Keratinocyte (primary cell): ENCODE measurements around the gene GCNT4. TPM values are rescaled to one million over a fixed set of nuclear protein-coding genes. Genes with fewer than 3 reads are reported as not detected.

Experiments used
- DNase-seq: peaks from one replicate; pipeline ENCODE4 v3.0.0-alpha.2; 2011; ENCODE audit warnings: low read depth, missing footprints, low spot score
- FAIRE-seq: peaks from 2 replicates; lab custom pipeline; 2011; peaks lifted over from hg19 to GRCh38; lab: Jason Lieb, UNC
- H2AFZ ChIP-seq: 2 replicates; pipeline ENCODE4 v1.6.0; 2012; ENCODE audit warnings: low read length, control low read depth, inconsistent platforms; ENCODE audit not compliant: control insufficient read depth
- H3K27ac ChIP-seq: 2 replicates; pipeline ENCODE4 v1.5.1; 2011; ENCODE audit warnings: low read length; ENCODE audit not compliant: control insufficient read depth, insufficient read depth
- H3K27me3 ChIP-seq: 3 replicates; pipeline ENCODE4 v1.6.0; 2011; ENCODE audit warnings: low read length; ENCODE audit not compliant: control insufficient read depth, insufficient read depth; ENCODE audit errors: extremely low read depth
- H3K36me3 ChIP-seq, 2 experiments: 2 replicates in 1 of 2; 3 replicates in 1 of 2; pipeline ENCODE4 v1.5.1; 2011; ENCODE audit warnings: low read length in 2 of 2, mild to moderate bottlenecking in 1 of 2; ENCODE audit not compliant: control insufficient read depth in 2 of 2, insufficient read depth in 2 of 2; ENCODE audit errors: extremely low read depth in 1 of 2
- H3K4me1 ChIP-seq: 3 replicates; pipeline ENCODE4 v1.5.1; 2011; ENCODE audit warnings: low read length; ENCODE audit not compliant: control insufficient read depth, insufficient read depth; ENCODE audit errors: extremely low read depth
- H3K4me2 ChIP-seq: 3 replicates; pipeline ENCODE4 v1.6.0; 2011; ENCODE audit warnings: low read depth, low read length; ENCODE audit not compliant: control insufficient read depth, insufficient read depth; ENCODE audit errors: extremely low read depth
- H3K4me3 ChIP-seq, 3 experiments: fragments of 200-600 bp in 1 of 3; sonication (generic) in 1 of 3; 2 replicates in 2 of 3; 3 replicates in 1 of 3; pipeline ENCODE4 v1.5.1; 2011 to 2016; ENCODE audit warnings: low read length in 3 of 3, mild to moderate bottlenecking in 3 of 3, control low read depth in 2 of 3, inconsistent platforms in 1 of 3, low read depth in 1 of 3, mixed read lengths in 1 of 3, mixed run types in 1 of 3, moderate library complexity in 1 of 3; ENCODE audit not compliant: control insufficient read depth in 2 of 3, insufficient read depth in 2 of 3; ENCODE audit errors: extremely low read depth in 1 of 3
- H3K79me2 ChIP-seq: 2 replicates; pipeline ENCODE4 v1.6.0; 2012; ENCODE audit warnings: low read length; ENCODE audit not compliant: control insufficient read depth, insufficient read depth
- H3K9ac ChIP-seq: 3 replicates; pipeline ENCODE4 v1.6.0; 2011; ENCODE audit warnings: low read length; ENCODE audit not compliant: control insufficient read depth, insufficient read depth; ENCODE audit errors: extremely low read depth
- H3K9me1 ChIP-seq: 3 replicates; pipeline ENCODE4 v1.6.0; 2011; ENCODE audit warnings: low read length; ENCODE audit not compliant: control insufficient read depth, insufficient read depth; ENCODE audit errors: extremely low read depth
- H3K9me3 ChIP-seq: 2 replicates; pipeline ENCODE4 v1.5.1; 2012; ENCODE audit warnings: low read depth, low read length; ENCODE audit not compliant: control insufficient read depth
- H4K20me1 ChIP-seq: 3 replicates; pipeline ENCODE4 v1.6.0; 2011; ENCODE audit warnings: low read length; ENCODE audit not compliant: control insufficient read depth, insufficient read depth; ENCODE audit errors: extremely low read depth
- CTCF ChIP-seq, 3 experiments: IDR thresholded peaks in 1 of 3; conservative IDR thresholded peaks in 1 of 3; optimal IDR thresholded peaks in 1 of 3; 2 replicates in 2 of 3; 3 replicates in 1 of 3; pipeline versions ENCODE3 to v1.5.1; 2011; ENCODE audit warnings: low read length in 3 of 3, mild to moderate bottlenecking in 3 of 3, moderate library complexity in 2 of 3, control low read depth in 1 of 3, inconsistent platforms in 1 of 3; ENCODE audit not compliant: insufficient read depth in 2 of 3; ENCODE audit errors: extremely low read depth in 1 of 3
- EZH2 ChIP-seq: IDR thresholded peaks from one replicate; pipeline ENCODE4 v1.6.1; 2012; ENCODE audit warnings: inconsistent platforms, mild to moderate bottlenecking, low read length, moderate library complexity
- dilution Hi-C: fragments of 300-500 bp; cut with MboI; formaldehyde crosslinking; loops from one replicate; pipeline ENCODE4 v1.7.0; 2020; ENCODE audit warnings: low sequenced_read_pairs; ENCODE audit not compliant: extremely low pct_ligation_motif_present
- polyA plus RNA-seq, 5 experiments: library from polyadenylated mRNA; depleted of rRNA in 3 of 5; stranded (reverse) in 3 of 5; stranded (forward) in 1 of 5; unstranded in 1 of 5; fragments of >200 nt; gene quantifications; 1 replicate in 1 of 5; 2 replicates in 3 of 5; 3 replicates in 1 of 5; pipeline versions ENCODE4 v1.2.1 to v1.2.3, GENCODE V29; 2011 to 2012; ENCODE audit warnings: missing spikeins in 2 of 5, low read depth in 1 of 5, low replicate concordance in 1 of 5

GCNT4 gene
- polyA plus RNA-seq, 1 donor (not counting 4 experiments of a cell fraction or from before 2014, with no cell fraction given), result 3.2 TPM

- no peak overlapping the region for H3K4me3 ChIP-seq
- H3K9me3 ChIP-seq, result no peaks in the 10 kb centered on the region
- dilution Hi-C loops, result no loop called here
- no peaks in the 10 kb centered on the region for H4K20me1 ChIP-seq
- TF ChIP-seq EZH2 (no peak), CTCF (optimal IDR thresholded peaks at IDR 0.05 in 1 of 3, IDR thresholded peaks at IDR 0.05 in 1 of 3, conservative IDR thresholded peaks at IDR 0.05 in 1 of 3; ENCODE audit: extremely low read depth in 1 of 3, insufficient read depth in 2 of 3, low read length in 3 of 3) (peak; percentile 36 to 61 (median 40))
- no peaks in the 10 kb centered on the region for H3K9me1 ChIP-seq
- H2AFZ ChIP-seq, result no peak overlapping the region
- no peak overlapping the region for H3K9ac ChIP-seq
- no peak overlapping the region for H3K27ac ChIP-seq
- H3K79me2 ChIP-seq, result peaks cover 9% of the 10 kb centered on the region
- H3K36me3 ChIP-seq, result peaks cover 0 to 3% of the 10 kb centered on the region in 2 experiments
- FAIRE-seq, result no peak
- H3K4me1 ChIP-seq, result peaks cover 36% of the 10 kb centered on the region
- H3K4me2 ChIP-seq, result no peak overlapping the region
- no peaks in the 10 kb centered on the region for H3K27me3 ChIP-seq
- DNase-seq, result no peak
Observed at GRCh38 chr5:75050415-75050814, 1.9 kb downstream of the GCNT4 start.

DNA sequence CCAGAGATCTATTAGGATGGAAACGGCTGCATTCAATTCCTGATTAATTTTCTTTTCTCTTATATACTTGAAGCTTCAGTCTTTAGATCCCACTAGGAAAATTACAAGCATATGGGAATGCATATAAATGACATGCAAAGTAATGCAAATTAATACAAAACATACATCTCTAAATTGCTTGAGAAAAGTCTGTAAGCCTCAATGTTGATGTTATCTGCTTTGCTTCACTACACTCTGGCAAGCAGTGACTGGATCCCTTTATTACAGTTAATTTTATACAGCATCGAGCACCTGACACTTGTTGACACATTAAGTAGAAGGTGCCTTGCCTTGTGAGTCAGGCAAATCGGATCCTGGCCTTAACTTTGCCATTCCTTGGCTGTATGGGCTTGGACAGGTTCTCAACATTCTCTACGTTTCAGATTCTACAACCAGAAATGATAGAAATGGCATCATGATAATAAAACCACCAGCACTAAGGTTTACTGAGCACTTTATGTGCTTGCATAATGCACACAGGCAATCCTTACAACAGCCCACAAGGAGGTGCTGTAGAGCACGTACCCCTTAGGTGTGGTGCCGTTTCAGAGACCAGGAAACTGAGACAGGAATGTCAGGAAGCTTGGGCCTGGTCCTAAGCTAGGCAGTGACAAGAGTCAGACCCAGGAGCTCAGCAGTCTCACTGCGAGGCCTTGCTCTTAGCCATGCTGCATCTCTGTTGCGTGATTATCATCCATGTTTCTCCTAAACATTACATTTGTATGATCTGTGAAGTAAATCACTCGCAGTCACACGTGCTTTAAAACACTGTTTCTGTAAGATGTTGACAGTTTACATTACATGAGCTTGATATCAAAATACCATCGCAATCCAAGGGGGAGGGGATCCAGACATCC is 2.7 kb downstream of the GCNT4 start:
- peak overlapping the region; percentile 1 for H2AFZ ChIP-seq
- peak; percentile 92 for FAIRE-seq

More for the DNA sequence above, 2.7 kb downstream of the GCNT4 start:
- H3K9me3 ChIP-seq, result no peaks in the 10 kb centered on the region
- DNase-seq, result peak; percentile 69
- H3K9ac ChIP-seq, result no peak overlapping the region
- H3K27me3 ChIP-seq, result no peaks in the 10 kb centered on the region
- dilution Hi-C loops, result no loop called here
- peaks cover 9% of the 10 kb centered on the region for H3K79me2 ChIP-seq
- no peak overlapping the region for H3K4me2 ChIP-seq
- H4K20me1 ChIP-seq, result no peaks in the 10 kb centered on the region
- no peak overlapping the region for H3K4me3 ChIP-seq
- H3K36me3 ChIP-seq, result peaks cover 0 to 3% of the 10 kb centered on the region in 2 experiments
- peaks cover 35% of the 10 kb centered on the region for H3K4me1 ChIP-seq
- TF ChIP-seq EZH2 (no peak), CTCF (optimal IDR thresholded peaks at IDR 0.05 in 1 of 3, IDR thresholded peaks at IDR 0.05 in 1 of 3, conservative IDR thresholded peaks at IDR 0.05 in 1 of 3; ENCODE audit: extremely low read depth in 1 of 3, insufficient read depth in 2 of 3, low read length in 3 of 3) (peak; percentile 84 to 98 (median 94))
- H3K9me1 ChIP-seq, result no peaks in the 10 kb centered on the region
- H3K27ac ChIP-seq, result no peak overlapping the region
